HepG2 (cell line): ENCODE data around the gene DNAJC11. TPM values are rescaled to one million over a fixed set of nuclear protein-coding genes. Genes with fewer than 3 reads are reported as not detected.
A peak's percentile ranks its signal among the peaks of the same experiment; 100 is the strongest.

Source experiments
- BRF2 ChIP-seq: sonication (generic); formaldehyde crosslinking; IDR thresholded peaks from 2 replicates; pipeline ENCODE4 v1.8.1; 2022; ENCODE audit warnings: mild to moderate bottlenecking, missing genetic modification reagents
- DMTF1 ChIP-seq: sonication (generic); formaldehyde crosslinking; IDR thresholded peaks from 2 replicates; pipeline ENCODE4 v1.4.0; 2020; ENCODE audit warnings: mild to moderate bottlenecking, missing genetic modification reagents
- HOXA3 ChIP-seq: sonication (generic); formaldehyde crosslinking; IDR thresholded peaks from 2 replicates; pipeline ENCODE4 v1.5.0; 2020; ENCODE audit warnings: missing genetic modification reagents
- JUND ChIP-seq: sonication (generic); formaldehyde crosslinking; IDR thresholded peaks from 2 replicates; pipeline ENCODE4 v1.8.0; 2022; ENCODE audit warnings: mild to moderate bottlenecking, missing genetic modification reagents
- KDM2A ChIP-seq: sonication (generic); formaldehyde crosslinking; IDR thresholded peaks from 2 replicates; pipeline ENCODE4 v1.4.0; 2020; ENCODE audit warnings: low read depth, missing genetic modification reagents, borderline replicate concordance
- MAFK ChIP-seq, 2 experiments: IDR thresholded peaks in 1 of 2; conservative IDR thresholded peaks in 1 of 2; 2 replicates each; pipeline ENCODE4 v1.6.1; 2011; ENCODE audit warnings: improper control_type of control experiment in 2 of 2, low read length in 2 of 2
- MNT ChIP-seq: fragments of 450-650 bp; IDR thresholded peaks from 2 replicates; pipeline ENCODE4 v1.6.1; 2016
- NFRKB ChIP-seq: fragments of 450-650 bp; IDR thresholded peaks from 2 replicates; pipeline ENCODE4 v1.6.1; 2017
- PHF5A ChIP-seq: IDR thresholded peaks from one replicate; pipeline ENCODE4 v1.6.1; 2018; ENCODE audit warnings: low read depth, missing genetic modification reagents; ENCODE audit not compliant: unreplicated experiment
- ZNF207 ChIP-seq: fragments of 450-650 bp; IDR thresholded peaks from 2 replicates; pipeline ENCODE4 v1.6.1; 2016; ENCODE audit warnings: antibody characterized with exemption, borderline replicate concordance
- ZNF260 ChIP-seq: sonication (generic); formaldehyde crosslinking; IDR thresholded peaks from 2 replicates; pipeline ENCODE4 v1.4.0; 2020; ENCODE audit warnings: missing genetic modification reagents, low read depth, mild to moderate bottlenecking, borderline replicate concordance
- ZNF275 ChIP-seq: sonication (generic); formaldehyde crosslinking; IDR thresholded peaks from 2 replicates; pipeline ENCODE4 v1.8.0; 2022; ENCODE audit warnings: missing genetic modification reagents, mild to moderate bottlenecking, inconsistent platforms, borderline replicate concordance
- ZNF292 ChIP-seq: sonication (generic); formaldehyde crosslinking; IDR thresholded peaks from 2 replicates; pipeline ENCODE4 v1.8.1; 2022; ENCODE audit warnings: mild to moderate bottlenecking, low read depth, missing genetic modification reagents, borderline replicate concordance
- ZNF496 ChIP-seq: sonication (generic); formaldehyde crosslinking; IDR thresholded peaks from 2 replicates; pipeline ENCODE4 v1.8.1; 2023; ENCODE audit warnings: mild to moderate bottlenecking, moderate library complexity, missing genetic modification reagents; ENCODE audit not compliant: insufficient replicate concordance
- ZNF550 ChIP-seq: sonication (generic); formaldehyde crosslinking; IDR thresholded peaks from 2 replicates; pipeline ENCODE4 v1.4.0; 2020; ENCODE audit warnings: mild to moderate bottlenecking, missing genetic modification reagents, borderline replicate concordance
- ZNF609 ChIP-seq: sonication (generic); formaldehyde crosslinking; IDR thresholded peaks from 2 replicates; pipeline ENCODE4 v1.4.0; 2020; ENCODE audit warnings: mild to moderate bottlenecking, missing genetic modification reagents, borderline replicate concordance
- ZNF724P ChIP-seq: sonication (generic); formaldehyde crosslinking; IDR thresholded peaks from 2 replicates; pipeline ENCODE4 v1.8.0; 2022; ENCODE audit warnings: missing genetic modification reagents, borderline replicate concordance
- ZSCAN21 ChIP-seq: sonication (generic); formaldehyde crosslinking; IDR thresholded peaks from 2 replicates; pipeline ENCODE4 v1.8.0; 2022; ENCODE audit warnings: mild to moderate bottlenecking, missing genetic modification reagents, moderate library complexity, borderline replicate concordance
- polyA plus RNA-seq, 8 experiments: library from polyadenylated mRNA; depleted of rRNA in 3 of 8; stranded (reverse) in 7 of 8; unstranded in 1 of 8; fragments of >200 nt; fragmentation: Illumina TruSeq in 4 of 8; extraction: Trizol in 4 of 8; gene quantifications; 2 replicates each; pipeline versions ENCODE4 v1.2.1 to v1.2.3, GENCODE V29; 2011 to 2016; ENCODE audit warnings: low read depth in 4 of 8, missing spikeins in 1 of 8, mixed read lengths in 1 of 8; ENCODE audit not compliant: insufficient read depth in 1 of 8
- total RNA-seq, 5 experiments: library from RNA; depleted of rRNA; stranded (reverse); fragments of >200 nt; fragmentation: Illumina TruSeq; extraction: Trizol; gene quantifications; 2 replicates each; pipeline ENCODE4 v1.2.3, GENCODE V29; 2016; ENCODE audit warnings: low read depth in 1 of 5

Gene DNAJC11
- total and polyA plus RNA-seq, 2 of the 13 experiments (the other 11 are each of a cell fraction or from before 2014, with no cell fraction given): 25.1 to 47.6 TPM

- TF ChIP-seq PHF5A: no peak
- TF ChIP-seq NFRKB: no peak
- no peak for TF ChIP-seq BRF2 (CRISPR knock-in tag)
- peak; percentile 74 for TF ChIP-seq HOXA3 (CRISPR knock-in tag)
- TF ChIP-seq ZNF292 (CRISPR knock-in tag): no peak
- no peak for TF ChIP-seq ZNF207
- TF ChIP-seq ZNF609 (CRISPR knock-in tag): no peak
- no peak for TF ChIP-seq JUND (CRISPR knock-in tag)
- 0 out of 2 replicates have a peak, but pooled peaks have one; percentile 29 for TF ChIP-seq ZNF275
- no peak for TF ChIP-seq ZNF496 (CRISPR knock-in tag)
- TF ChIP-seq ZSCAN21 (CRISPR knock-in tag): no peak
- no peak for TF ChIP-seq MAFK (conservative IDR thresholded peaks at IDR 0.05 in 1 of 2, IDR thresholded peaks at IDR 0.05 in 1 of 2; ENCODE audit: low read length in 2 of 2)
- TF ChIP-seq MNT: peak; percentile 63
- TF ChIP-seq KDM2A (CRISPR knock-in tag): peak; percentile 69; the same call in 1 of the 2 replicates
- TF ChIP-seq ZNF260 (CRISPR knock-in tag): no peak
- TF ChIP-seq ZNF724P: no peak
- no peak for TF ChIP-seq ZNF550 (CRISPR knock-in tag)
- no peak for TF ChIP-seq DMTF1 (CRISPR knock-in tag)
Measured at GRCh38 chr1:6613361-6614018, 88.1 kb downstream of the DNAJC11 start, which contains the start of gene PHF13 (continued).
